ENCODE results near the gene IRS1.
A peak's percentile ranks its signal among the peaks of the same experiment; 100 is the strongest.

IRS1 gene

DNA sequence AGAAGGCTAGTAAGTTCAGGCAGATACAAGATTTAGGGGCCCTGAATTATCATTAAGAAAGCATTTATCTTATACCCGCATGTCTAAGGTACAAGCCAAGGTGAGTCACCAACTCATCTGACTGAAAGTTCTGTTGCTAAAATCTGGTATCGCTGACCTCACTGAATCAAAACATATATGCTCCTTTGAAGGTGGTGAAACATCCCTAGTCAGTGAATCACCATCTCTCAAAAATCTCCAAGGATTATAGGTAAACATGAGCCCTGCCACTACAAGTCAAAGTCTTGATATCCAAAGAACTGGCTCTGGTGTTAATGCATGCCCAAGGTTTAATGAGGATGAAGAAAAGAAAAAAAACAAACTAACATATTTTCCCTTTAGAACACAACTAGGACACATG, 43.5 kb downstream of the IRS1 start:
- peak; percentile 93 for DNase-seq (ENCODE audit: low read depth)

DNA sequence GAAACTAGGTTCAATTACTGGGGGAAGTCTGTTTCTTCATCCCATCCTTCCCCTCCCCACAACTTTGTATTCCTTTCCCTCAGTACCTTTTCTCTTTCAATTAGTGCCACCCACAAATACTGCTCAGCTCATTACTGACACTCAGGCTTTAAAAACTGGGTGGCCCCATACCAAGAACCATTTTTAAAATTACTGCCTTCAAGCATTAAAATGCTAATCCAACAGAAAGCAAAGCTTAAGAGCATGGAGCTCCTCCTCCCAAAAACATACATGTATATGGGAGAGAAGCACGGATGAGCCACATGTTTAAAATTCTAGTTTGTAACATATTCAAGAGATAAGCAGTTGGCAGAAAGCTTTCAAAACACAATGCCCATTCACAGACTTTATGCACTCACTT, 44.0 kb downstream of the IRS1 start:
- no peak for DNase-seq (ENCODE audit: low read depth)

DNA sequence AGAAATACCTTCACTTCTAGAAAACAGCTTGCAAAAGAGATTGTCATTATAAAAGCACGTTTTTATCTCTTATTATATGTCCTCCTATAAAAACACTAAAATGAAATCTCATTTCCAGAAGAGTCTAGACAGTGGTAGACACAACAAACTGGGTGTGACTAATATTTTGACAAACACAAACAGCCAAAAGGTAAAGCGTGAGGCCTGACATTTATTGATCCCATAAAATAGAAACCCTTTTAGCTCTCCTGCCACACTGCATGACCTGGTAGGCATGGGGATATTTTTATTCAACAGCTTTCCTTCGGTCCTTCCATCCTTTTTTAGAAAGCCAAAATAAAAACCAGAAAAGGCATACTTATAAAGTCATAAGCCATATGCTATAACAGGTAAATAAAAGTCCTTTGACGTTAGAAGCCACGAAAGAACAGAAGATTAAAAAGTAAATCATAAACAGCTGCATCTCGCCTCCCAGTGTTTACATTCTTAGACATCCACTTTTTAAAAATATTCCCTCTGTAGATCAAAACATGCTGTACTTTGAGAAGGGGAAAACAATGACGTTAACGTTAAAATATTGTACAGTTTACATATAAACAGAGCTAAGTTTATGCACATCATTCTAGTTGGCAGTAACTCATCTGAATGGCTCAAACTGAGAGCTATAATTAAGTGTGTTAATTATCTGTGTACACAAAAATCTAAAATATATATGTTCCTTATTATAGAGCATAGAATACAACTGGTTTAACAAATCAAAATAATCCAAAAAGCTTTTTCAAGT, 44.6 kb downstream of the IRS1 start:
- DNase-seq (ENCODE audit: low read depth) = peak; percentile 20

DNA sequence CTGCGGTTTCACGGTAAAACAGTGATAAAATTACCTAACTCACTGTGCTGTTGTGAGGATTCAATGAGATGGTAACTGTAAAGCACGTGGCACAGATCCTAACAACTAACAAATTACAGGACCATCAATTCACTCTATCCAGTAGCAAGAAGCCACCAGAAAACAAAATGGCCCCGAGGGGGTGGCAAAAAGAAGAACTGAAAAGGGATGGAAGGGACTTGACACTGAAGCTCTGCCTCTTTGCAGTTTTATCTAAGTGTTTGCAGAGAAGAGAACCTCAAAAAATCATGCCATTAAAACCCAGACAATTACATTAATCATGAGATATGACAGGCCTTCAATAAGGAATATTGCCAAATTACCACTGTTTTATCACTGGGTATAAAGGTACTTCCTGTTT, 46.7 kb downstream of the IRS1 start:
- DNase-seq (ENCODE audit: low read depth) = no peak

DNA sequence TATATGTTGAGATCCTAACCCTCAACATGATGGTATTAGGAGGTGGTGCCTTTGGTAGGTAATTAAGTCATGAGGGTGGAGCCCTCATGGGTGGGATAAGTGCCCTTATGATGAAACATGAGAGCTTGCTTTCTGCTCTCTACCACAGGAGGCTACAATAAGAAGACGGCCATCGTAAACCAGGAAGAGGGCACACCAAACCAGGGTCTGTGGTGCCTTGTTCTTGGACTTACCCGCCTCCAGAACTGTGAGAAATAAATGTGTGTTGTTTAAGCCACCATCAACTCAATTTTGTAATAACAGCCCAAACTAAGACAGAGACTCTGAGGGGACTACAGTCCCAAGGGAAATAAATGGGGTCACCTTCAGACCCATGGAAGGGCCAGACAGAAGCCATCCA, 52.3 kb downstream of the IRS1 start:
- no peak for DNase-seq (ENCODE audit: low read depth)

DNA sequence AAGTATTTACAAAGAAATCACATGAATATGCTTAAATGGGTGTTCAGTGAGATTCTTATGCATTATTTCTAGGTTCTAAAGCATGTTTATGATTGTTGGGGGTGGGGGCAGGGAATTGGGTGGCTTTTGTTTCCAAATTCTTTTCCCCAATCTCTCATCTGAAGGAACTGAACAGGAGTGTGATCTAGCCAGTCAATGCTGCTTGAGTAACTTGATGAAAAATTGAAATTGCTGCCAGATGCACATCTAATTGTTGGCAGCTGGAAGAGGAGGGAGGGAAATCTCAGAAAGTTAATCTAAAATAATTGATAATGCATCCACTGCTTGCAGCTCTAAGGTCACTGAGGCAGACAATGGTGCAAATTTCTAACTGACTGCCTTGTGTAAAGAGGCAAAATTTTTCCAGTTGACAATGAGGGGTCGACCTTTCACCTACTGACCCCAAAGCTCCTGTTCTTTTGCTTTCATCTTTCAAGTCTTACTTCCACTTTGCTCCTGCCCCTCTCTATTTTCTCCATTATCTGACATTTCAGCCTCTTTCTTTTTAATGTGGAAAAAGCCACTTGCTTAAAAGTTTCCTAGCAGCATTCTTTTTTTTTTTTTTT, 53.3 kb downstream of the IRS1 start:
- no peak for DNase-seq (ENCODE audit: low read depth)

DNA sequence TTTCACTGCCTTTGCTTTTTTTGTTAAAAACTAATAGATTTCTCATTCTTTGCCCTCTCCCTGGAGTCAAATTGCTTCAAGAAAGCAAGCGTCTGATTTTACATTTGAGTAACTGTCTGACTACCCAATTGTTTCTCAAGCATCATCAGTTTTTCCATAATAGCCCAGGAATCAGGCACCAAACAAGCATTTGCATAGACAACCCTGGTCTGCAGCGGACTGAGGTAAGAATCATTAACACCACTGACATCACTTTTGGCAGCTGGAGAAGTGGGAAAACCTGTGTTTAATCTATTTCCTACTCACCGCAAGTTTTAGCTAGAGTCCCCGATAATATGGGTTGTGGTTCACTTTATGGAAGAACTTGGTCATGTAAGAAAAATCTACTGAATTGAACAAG, 55.7 kb downstream of the IRS1 start:
- DNase-seq (ENCODE audit: low read depth) = no peak

DNA sequence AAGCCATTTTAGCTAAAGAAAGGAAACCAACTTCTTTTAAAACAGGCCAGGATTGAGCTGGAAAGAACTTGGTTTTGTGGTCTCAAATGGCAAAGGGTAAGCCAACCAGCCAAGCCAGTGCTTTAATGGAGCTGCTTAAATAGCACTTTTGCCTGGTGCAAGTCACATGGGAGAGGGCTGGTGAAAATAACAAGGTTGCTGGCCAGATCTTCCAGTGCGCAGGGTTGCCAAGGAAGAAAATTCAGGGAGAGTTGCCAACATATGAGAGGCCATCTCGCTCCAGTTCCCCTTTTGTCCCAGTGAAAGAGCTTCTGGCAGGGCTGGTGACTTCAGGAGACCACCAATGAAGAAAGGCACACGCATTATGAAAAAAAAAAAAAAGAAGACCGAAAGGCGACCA, 57.3 kb downstream of the IRS1 start:
- DNase-seq (ENCODE audit: low read depth) = no peak

DNA sequence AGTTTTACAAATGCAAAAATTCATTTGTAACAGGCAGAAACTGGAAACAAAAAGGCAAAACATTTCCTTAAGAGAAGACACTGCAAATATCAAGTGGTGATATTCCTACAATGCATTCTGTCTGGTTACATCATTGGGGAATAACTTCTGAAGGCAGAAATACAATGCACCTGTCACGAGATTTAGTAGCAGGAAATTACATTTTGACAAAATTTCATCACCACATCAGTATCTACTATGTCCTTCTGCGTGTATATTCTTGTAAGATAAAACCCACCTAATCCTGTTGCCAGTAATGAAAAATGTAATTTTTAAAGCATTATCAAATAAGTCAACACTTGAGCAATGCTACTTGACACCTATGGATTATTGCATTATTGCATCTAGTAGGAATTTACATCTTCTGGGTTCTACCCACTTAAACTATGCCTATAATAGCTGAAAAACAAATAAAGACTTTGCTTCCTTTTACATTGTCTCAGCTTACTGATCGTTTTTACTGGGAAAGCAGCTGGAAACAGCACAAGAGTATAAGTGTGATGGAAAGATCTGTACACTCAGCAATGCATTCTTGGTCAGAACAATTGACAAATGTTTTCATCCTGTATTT, 59.5 kb downstream of the IRS1 start:
- no peak for DNase-seq (ENCODE audit: low read depth)

DNA sequence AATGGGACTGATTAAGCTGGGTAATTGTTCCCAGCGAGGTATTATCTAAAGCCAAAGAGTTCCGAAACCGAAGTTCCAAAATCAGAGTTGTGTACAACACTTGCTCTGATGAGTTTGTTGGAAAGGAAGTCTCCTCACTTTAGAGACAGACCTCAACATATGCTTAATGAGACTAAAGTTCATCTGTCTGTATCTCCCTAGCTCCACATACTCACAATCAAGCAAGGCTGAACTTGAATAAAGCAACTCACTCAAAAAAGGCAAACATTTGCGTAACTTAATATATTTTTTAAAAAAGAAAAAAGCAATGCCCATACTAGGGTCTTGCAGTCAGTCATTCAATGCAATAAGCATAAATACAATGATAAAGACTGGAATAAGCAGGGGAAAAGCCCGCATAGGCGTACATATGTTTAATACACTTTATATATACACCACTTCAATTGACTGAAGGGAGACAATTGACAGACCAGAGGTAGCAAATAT, 60.0 kb downstream of the IRS1 start:
- DNase-seq (ENCODE audit: low read depth) = no peak

DNA sequence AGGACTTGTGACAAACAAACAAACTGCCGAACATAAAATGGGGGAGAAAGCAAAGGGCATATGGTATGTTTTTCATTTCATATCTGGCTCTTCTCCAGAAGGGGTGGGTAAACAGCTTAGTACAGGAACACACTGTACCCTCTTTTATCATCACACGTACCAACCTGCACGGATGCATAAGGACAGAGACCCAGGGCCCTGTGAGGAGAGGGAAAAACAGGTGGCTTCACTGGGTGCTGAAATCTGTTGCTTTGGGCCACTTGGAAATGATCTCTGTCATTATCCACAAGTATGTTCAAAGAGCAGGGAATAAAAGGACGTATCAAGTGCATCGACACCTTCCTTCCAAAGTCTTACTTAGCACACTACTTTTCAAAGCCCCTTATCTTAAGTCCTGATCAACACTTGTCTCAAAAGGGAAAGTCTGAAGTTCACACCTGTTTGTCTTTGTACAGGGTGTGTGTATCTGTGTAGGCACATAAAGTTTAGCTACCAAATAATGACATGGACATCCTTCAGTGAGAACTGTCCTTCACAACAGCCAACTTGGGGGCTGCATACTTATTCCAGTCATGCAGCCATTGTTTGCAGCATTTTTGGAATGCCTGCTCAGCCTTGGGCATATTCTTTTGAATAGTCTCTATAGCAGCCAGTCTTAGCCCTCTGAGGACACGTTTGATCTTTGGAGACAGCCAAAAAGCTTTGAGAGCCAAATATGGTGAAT, 60.6 kb downstream of the IRS1 start:
- DNase-seq (ENCODE audit: low read depth) = no peak

DNA sequence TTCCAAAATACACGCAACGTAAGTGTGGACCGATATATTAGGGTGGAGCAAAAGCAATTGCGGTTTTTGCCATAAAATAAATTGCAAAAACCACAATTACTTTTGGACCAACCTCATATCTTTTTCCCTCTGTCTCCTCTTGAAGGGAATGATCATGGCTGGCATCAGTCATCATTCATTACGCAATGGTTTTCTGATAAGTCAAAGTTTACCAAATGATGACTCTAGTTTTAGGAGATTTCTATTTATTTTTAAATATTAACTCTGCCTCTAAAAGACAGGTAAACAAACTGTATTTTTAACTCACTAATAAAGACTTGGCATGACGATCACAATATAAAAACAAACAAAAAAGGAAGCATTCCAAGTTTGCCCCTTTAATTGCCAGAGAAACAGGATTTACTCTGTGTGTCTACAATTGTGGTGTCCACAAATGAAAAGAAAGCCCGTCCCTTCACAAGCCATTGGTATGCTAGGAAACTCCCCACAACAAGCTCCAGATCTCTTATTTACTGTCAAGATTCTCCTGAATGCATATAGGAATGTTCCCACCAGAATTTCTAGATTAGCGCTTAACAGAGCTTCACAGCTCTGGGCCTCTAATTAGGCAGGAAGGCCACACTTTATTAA, 61.3 kb downstream of the IRS1 start:
- no peak for DNase-seq (ENCODE audit: low read depth)

DNA sequence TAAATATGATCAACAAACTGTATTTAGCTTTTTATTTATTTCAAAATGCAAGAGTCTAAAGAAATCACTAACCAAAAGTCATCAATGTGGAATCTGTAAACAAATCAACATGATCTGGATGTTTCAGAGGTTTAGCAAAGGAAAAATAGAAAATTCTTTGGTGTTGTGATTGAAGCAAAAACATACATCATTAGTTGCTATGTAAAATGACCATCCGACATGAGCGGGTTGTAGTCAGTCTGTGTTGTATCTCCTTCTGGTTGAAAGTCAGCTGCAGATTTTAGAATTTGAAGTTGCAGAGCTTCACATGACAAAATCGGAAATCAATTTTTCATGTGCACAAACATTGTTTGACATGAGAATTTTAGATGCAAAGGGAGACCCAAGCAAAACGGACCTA, 63.2 kb downstream of the IRS1 start:
- DNase-seq (ENCODE audit: low read depth) = no peak

DNA sequence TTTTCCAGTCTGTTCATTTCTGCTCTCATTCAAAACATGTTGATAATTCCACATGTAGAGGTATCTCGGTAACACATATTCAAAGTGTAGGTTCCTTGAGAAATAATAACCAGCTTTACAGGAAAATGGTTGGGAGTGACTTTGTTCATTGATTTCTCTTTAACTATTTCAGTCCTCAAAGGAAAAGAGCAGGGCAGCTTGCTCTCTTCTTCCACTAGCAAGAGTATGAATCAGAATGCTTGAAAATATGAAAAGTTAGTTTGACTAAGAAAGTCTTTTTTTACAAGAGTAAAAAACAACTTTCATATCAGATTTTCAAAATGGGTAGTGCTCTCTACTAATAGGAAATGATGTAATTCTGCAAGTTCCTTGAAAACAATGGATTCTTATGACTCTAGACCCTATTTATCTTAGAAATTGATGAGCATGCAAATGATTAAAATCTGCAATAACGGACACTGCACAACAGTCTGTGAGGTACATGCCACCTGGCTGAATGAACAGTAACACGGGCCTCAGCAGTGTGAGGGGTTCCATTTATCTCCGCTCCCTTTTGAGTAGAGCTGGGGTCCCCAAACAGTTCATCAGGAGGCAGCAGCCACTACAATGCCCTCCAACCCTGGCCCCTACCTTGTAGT, 65.6 kb downstream of the IRS1 start:
- DNase-seq (ENCODE audit: low read depth) = no peak

DNA sequence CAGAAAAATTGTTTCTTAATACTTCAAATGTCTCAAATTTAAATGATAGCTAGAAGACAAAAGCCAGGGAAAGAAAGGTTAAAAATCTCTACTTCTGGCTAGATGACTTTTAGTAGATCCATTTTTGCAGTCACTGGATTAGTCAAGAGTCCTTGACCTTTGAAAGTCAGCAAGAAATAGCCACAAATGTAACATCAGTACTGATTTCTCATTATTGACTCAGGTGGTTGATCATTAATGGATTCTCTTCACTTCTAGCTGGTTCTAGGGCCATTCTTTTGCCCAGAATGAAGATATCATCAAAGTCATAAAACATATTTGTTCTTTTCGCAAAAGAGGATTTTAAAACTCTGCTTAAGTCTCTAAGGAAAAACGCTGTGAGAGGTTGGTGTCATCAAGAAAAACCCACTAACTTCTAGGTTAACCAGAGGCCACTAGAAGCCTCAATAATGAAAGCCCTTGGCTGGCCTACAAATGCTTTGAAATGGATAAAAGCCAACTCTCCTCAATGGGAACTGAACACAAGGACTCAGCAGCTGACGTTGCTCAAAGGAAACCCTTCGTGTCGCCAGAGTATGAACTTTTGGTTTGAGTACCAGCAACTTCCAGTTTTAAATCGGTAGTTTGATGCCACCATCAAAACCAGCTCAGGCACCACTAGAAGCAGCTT, 66.3 kb downstream of the IRS1 start:
- DNase-seq (ENCODE audit: low read depth) = no peak

DNA sequence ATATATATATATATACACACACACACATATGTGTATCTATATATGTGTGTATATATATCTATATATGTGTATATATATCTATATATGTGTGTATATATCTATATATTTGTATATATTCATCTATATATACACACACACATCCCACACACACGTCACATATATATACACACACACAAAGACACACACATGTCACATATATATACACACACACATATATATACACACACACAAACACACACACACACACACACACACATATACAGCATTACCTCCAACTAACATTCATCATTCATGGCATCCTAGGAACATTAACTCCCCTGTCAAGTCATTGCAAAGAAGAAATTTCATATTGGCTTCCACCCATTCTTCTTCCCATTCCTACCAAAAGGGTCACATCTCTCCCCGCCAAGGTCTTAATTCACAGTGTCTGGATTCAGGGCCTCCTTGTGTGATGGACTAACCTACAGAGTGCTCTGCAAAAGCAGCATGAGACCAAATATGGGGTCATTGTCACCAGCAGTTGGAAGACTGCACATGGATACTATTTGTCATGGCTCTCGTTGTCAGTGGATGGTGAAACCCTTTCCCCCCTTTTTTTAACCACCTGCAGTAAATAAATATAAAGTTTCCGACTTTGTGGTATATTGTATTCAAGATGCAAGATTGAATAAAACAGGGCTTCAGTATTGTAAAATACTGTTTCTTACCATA, 67.0 kb downstream of the IRS1 start:
- no peak for DNase-seq (ENCODE audit: low read depth)

DNA sequence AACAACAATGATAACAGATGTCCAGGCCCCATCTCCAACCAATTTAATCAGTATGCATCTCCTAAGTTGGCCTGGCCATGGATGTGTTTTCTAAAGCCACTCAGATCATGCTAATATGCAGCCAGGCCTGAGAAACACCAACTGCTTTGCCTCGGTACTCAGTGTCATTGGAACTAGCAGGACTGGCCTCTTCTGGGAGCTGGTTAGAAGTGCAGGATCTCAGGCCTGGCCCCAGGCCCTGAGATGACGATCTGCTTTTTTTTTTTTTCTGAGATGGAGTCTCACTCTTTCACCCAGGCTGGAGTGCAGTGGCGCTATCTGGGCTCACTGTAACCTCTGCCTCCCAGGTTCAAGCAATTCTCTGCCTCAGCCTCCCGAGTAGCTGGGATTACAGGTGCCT, 69.1 kb downstream of the IRS1 start:
- peak; percentile 36 for DNase-seq (ENCODE audit: low read depth)

DNA sequence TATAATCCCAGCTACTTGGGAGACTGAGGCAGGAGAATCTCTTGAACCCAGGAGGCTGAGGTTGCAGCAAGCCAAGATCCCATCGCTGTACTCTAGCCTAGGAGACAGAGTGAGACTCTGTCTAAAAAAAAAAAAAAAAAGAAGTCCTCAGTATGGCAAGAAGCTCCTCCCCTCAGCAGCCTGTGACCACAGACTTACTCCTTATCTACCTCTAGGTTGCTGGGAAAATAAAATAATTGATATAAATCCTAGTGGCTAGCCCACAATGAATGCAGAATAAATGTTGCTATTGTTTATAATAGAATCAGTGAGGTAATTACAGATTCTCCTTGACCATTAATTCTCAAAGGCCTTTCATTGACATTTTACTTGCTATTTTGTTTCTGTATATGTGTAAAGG, 70.6 kb downstream of the IRS1 start:
- peak; percentile 14 for DNase-seq (ENCODE audit: low read depth)

DNA sequence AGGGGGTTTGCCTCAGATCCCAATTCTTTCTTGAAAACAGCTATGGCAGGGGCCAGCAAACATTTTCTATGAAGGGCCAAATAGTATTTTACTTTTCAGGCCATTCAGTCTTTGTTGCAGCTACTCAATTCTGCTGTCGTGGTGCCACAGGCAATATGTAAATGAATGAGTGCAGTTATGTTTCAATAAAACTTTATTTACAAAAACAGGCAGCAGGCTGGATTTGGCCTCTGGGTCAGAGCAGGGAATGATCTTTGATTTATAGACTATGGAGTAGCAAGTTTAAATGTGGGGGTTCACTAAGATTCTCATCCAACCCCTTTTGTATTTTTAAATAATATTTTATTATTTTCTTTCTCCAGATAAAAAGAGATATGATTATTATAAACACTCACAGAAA, 72.4 kb downstream of the IRS1 start:
- no peak for DNase-seq (ENCODE audit: low read depth)

DNA sequence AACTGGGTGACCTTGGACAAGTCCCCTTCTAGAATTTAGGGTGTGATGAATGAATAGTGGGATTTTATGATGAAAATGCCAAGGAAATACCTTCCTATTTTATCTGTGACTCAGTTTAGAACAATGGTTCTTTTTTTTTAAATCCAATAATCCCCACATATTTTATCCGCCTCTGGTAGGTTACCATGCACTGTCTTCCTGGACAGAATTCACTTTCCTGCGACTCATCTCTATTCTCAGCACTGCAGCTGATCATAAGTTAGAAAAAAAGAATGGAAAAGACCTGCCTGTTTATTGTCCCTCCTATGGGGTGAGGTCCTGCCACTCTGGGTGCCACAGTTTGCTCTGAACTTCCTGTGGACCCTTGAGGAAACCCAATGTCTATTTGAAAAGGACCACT, 73.1 kb downstream of the IRS1 start:
- peak; percentile 38 for DNase-seq (ENCODE audit: low read depth)
